ENCODE data around the gene ZNF346. TPM values are rescaled to one million over a fixed set of nuclear protein-coding genes. Genes with fewer than 3 reads are reported as not detected.
"Not testable (repeated sequence)": the region's sequence is repeated elsewhere in the genome, so short reads cannot be mapped to it uniquely, and the experiment has no call there.

ZNF346 gene
- total and polyA plus RNA-seq, 5 donors = 5.5 to 13.8 (median 11.7) TPM

DNA sequence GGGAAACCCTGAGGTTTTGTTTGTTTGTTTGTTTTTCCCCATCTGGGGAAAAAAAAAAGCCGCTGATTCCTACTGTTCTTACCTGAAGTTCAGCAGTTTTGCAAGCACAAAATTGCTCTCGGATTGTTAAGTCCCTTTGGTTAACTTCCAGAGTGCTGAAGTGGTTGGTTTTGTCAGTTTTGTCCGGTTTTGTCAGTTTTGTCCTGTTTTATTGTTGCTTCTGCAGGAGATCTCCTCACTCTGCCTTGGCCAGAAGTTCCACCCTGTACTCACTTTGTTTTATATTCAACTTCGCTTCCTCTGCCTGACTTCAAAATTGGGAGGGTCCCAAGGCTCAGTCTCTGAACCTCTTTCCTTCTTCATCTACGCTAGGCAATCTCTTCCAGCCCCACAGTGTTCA is 14.4 kb downstream of the ZNF346 start:
- DNase-seq = no peak
- no peak overlapping the region for H3K27ac ChIP-seq (ENCODE audit: low read length)
- no peak for ATAC-seq
- no peaks in the 10 kb centered on the region for H3K9me3 ChIP-seq (ENCODE audit: control insufficient read depth, low read length)
- H3K4me1 ChIP-seq (ENCODE audit: control insufficient read depth, insufficient read depth, low read length) = peaks cover 5% of the 10 kb centered on the region
- WGBS = 94% methylated on average over 5 of the region's 5 CpGs
- H3K27me3 ChIP-seq (ENCODE audit: control insufficient read depth, insufficient read depth) = no peaks in the 10 kb centered on the region
- H3K4me3 ChIP-seq (ENCODE audit: low read length) = no peak overlapping the region
- intact Hi-C loops (cut with DNase I) = no loop called here

DNA sequence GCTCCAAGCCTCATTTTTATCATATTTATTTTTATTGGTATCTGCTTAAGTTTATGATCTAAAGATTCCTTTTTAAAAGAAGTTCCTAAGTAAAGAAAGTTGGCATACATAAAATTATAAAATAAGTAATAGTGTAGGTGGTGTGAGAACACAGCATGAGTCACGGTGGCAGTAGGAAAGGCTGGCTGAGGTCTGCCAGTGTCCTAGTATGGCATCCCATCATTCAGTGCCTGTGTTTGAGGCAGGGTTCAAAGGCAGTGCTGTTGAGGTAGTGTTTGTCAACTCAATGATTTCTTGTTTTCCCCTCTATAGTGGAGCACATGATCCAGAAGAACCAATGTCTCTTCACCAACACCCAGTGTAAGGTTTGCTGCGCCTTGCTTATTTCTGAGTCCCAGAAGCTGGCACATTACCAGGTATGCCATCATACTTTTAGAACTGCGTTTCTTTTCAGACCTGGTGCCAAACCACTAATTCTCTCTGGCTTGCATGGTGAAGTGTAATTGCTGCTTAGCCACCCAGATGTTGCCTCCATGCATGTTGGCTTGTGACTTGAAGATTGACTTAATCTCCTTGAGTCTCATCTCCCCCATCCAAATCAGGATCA is 18.4 kb downstream of the ZNF346 start:
- H3K4me1 ChIP-seq (ENCODE audit: control insufficient read depth, insufficient read depth, low read length) = peaks cover 5% of the 10 kb centered on the region
- DNase-seq (no peak), ATAC-seq (no peak)
- no peaks in the 10 kb centered on the region for H3K9me3 ChIP-seq (ENCODE audit: control insufficient read depth, low read length)
- H3K27ac ChIP-seq (ENCODE audit: low read length) = no peak overlapping the region
- no peaks in the 10 kb centered on the region for H3K27me3 ChIP-seq (ENCODE audit: control insufficient read depth, insufficient read depth)
- WGBS = 78% methylated on average over 3 of the region's 3 CpGs
- intact Hi-C loops (cut with DNase I) = no loop called here
- H3K4me3 ChIP-seq (ENCODE audit: low read length) = no peak overlapping the region

DNA sequence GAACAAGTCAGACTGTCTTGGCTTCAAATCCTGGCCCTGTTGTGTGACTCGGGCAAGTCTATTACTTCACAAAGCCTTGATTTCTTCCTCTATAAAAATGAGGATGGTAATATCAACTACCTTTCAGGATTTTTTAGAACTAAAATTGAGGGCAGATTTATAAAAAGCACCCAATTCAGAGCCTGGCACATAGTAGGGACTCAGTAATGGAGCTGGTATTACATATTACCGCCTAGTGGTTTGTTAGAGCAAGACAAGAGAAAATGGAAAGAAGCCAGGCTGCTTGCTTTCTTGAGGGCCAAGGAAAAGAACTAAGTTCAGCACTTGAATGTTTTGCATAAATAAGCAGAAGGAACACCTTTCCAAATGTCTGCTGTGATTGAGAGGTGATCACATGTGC is 19.4 kb downstream of the ZNF346 start:
- Histone ChIP-seq H3K4me3 (ENCODE audit: low read length) (no peak overlapping the region), H3K9me3 (ENCODE audit: control insufficient read depth, low read length) (no peaks in the 10 kb centered on the region), H3K4me1 (ENCODE audit: control insufficient read depth, insufficient read depth, low read length) (no peaks in the 10 kb centered on the region), H3K27me3 (ENCODE audit: control insufficient read depth, insufficient read depth) (no peaks in the 10 kb centered on the region), H3K27ac (ENCODE audit: low read length) (no peak overlapping the region)
- 97% methylated on average over 2 of the region's 2 CpGs for WGBS
- ATAC-seq = no peak
- no peak for DNase-seq
- intact Hi-C loops (cut with DNase I) = no loop called here

DNA sequence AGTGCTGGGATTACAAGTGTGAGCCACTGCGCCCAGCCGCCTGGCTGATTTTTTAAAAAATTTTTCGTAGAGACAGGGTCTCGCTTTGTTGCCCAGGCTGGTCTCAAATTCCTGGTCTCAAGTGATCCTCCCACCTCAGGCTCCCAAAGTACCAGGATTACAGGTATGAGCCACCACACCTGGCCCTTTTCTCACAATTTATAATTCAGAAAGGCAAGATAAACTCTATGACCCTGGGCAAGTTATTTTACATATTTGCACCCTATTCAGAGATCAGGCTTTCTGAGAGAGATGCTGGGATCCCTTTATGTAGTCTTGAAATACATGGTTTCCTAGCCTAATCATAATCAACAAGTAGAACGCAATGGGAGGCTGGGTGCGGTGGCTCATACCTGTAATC is 20.6 kb downstream of the ZNF346 start:
- 97% methylated on average over 6 of the region's 6 CpGs for WGBS
- Histone ChIP-seq H3K27me3 (ENCODE audit: control insufficient read depth, insufficient read depth) (no peaks in the 10 kb centered on the region), H3K4me1 (ENCODE audit: control insufficient read depth, insufficient read depth, low read length) (no peaks in the 10 kb centered on the region), H3K4me3 (ENCODE audit: low read length) (no peak overlapping the region), H3K9me3 (ENCODE audit: control insufficient read depth, low read length) (no peaks in the 10 kb centered on the region), H3K27ac (ENCODE audit: low read length) (no peak overlapping the region)
- intact Hi-C loops (cut with DNase I) = no loop called here
- DNase-seq (no peak), ATAC-seq (no peak)

DNA sequence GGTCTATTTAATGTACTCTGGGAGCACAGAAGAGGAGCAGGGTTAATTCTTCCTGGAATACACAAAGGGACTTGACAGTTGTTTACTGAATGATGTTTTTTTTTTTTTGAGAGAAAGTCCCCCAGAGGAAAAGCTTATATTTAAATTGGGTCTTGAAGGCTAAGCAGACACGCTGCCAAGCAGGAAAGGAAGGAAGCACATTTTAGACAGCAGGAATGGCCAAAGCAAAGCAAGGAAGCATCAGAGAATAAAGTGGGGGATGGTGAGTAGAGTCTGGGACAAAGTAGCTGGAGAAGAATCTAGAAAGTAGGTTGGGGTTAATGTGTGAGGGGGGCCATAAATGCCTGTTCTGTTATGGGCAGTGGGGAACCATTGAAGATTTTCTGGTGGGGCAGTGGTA is 21.5 kb downstream of the ZNF346 start:
- WGBS = 61% methylated on average over 1 of the region's 1 CpG
- Histone ChIP-seq H3K27ac (ENCODE audit: low read length) (no peak overlapping the region), H3K4me3 (ENCODE audit: low read length) (no peak overlapping the region), H3K9me3 (ENCODE audit: control insufficient read depth, low read length) (no peaks in the 10 kb centered on the region), H3K27me3 (ENCODE audit: control insufficient read depth, insufficient read depth) (no peaks in the 10 kb centered on the region), H3K4me1 (ENCODE audit: control insufficient read depth, insufficient read depth, low read length) (no peaks in the 10 kb centered on the region)
- ATAC-seq = no peak
- intact Hi-C loops (cut with DNase I) = no loop called here
- DNase-seq = no peak

DNA sequence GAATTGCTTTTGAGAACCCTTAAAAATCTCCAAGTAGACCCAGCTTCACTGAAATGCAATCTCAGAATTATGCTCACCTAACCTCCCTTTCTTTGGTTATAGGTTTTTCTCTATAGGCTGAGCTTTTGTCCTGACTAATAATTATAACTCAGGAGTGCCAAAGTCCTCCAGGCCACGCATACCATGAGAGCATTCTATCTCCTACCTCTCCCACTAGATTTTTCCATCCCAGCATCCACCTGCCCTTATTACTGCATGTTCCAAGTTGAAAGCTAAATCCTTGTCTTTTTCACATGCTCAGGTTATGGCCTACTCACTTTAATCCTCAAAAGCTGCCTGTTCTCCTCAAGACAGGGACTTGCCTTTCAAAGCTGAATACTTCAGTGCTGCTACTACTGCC is 22.1 kb downstream of the ZNF346 start:
- Histone ChIP-seq H3K27ac (ENCODE audit: low read length) (no peak overlapping the region), H3K9me3 (ENCODE audit: control insufficient read depth, low read length) (no peaks in the 10 kb centered on the region), H3K27me3 (ENCODE audit: control insufficient read depth, insufficient read depth) (no peaks in the 10 kb centered on the region), H3K4me3 (ENCODE audit: low read length) (no peak overlapping the region), H3K4me1 (ENCODE audit: control insufficient read depth, insufficient read depth, low read length) (no peaks in the 10 kb centered on the region)
- no peak for DNase-seq
- no peak for ATAC-seq
- 89% methylated on average over 1 of the region's 1 CpG for WGBS
- intact Hi-C loops (cut with DNase I) = no loop called here

DNA sequence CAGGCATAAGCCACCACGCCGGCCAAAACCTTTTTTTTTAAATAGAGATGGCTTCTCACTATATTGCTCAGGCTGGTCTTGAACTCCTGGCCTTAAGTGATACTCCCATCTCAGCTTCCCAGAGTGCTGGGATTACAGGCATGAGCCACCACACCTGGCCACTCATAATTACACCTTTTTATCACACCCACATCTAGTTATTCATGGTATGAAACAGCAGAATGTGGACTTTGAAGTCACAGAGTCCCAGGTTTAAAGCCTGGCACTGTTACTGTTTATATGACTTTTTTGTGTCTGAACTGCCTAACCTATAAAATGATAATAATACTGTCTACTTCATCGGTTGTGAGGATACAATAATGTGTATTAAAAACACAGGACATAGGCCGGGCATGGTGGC is 23.1 kb downstream of the ZNF346 start:
- no peak overlapping the region for H3K4me3 ChIP-seq (ENCODE audit: low read length)
- WGBS = 94% methylated on average over 4 of the region's 4 CpGs
- no peaks in the 10 kb centered on the region for H3K27me3 ChIP-seq (ENCODE audit: control insufficient read depth, insufficient read depth)
- H3K27ac ChIP-seq (ENCODE audit: low read length) = no peak overlapping the region
- intact Hi-C loops (cut with DNase I) = no loop called here
- DNase-seq (no peak), ATAC-seq (no peak)
- H3K4me1 ChIP-seq (ENCODE audit: control insufficient read depth, insufficient read depth, low read length) = no peaks in the 10 kb centered on the region
- no peaks in the 10 kb centered on the region for H3K9me3 ChIP-seq (ENCODE audit: control insufficient read depth, low read length)

DNA sequence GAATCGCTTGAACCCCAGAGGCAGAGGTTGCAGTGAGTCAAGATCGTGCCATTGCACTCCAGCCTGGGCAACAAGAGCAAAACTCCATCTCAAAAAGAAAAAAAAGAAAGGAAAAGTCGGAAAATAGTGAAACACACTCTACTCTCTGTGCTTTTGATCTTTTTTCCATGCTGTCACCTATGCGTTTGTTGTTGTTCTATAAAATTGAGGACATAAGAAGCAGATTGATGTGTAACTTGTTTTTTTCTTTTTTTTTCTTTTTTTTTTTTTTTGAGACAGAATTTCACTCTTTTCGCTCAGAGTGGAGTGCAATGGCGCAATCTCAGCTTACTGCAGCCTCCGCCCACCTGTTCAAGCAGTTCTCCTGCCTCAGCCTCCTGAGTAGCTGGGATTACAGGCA is 26.0 kb downstream of the ZNF346 start:
- H3K4me1 ChIP-seq (ENCODE audit: control insufficient read depth, insufficient read depth, low read length); intact Hi-C loops (cut with DNase I); H3K4me3 ChIP-seq (ENCODE audit: low read length); DNase-seq; H3K9me3 ChIP-seq (ENCODE audit: control insufficient read depth, low read length); H3K27ac ChIP-seq (ENCODE audit: low read length); H3K27me3 ChIP-seq (ENCODE audit: control insufficient read depth, insufficient read depth); ATAC-seq: not testable (repeated sequence)
- WGBS = 96% methylated on average over 7 of the region's 7 CpGs

DNA sequence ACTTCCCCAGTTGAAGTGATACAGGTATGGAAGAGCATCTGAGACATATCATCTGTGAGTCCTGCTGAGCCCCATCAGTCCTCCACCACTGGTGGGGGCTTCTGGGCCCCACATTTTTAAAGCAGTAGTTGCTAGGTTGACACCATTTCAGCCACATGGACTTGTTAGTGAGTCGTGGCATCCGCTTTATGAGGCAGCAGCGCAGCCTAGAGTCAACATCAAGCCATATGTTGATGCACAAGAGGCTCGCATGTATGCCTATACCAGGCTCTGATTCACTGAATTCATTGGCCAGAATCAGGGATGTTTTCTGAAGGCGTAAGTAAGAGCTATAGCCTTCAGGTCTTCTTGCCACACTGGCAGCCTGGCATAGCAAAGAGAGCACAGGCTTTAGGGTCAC is 26.8 kb downstream of the ZNF346 start:
- no peaks in the 10 kb centered on the region for H3K27me3 ChIP-seq (ENCODE audit: control insufficient read depth, insufficient read depth)
- no peaks in the 10 kb centered on the region for H3K9me3 ChIP-seq (ENCODE audit: control insufficient read depth, low read length)
- 92% methylated on average over 5 of the region's 5 CpGs for WGBS
- ATAC-seq (no peak), DNase-seq (no peak)
- H3K4me1 ChIP-seq (ENCODE audit: control insufficient read depth, insufficient read depth, low read length) = no peaks in the 10 kb centered on the region
- no peak overlapping the region for H3K27ac ChIP-seq (ENCODE audit: low read length)
- H3K4me3 ChIP-seq (ENCODE audit: low read length) = no peak overlapping the region
- intact Hi-C loops (cut with DNase I) = no loop called here

DNA sequence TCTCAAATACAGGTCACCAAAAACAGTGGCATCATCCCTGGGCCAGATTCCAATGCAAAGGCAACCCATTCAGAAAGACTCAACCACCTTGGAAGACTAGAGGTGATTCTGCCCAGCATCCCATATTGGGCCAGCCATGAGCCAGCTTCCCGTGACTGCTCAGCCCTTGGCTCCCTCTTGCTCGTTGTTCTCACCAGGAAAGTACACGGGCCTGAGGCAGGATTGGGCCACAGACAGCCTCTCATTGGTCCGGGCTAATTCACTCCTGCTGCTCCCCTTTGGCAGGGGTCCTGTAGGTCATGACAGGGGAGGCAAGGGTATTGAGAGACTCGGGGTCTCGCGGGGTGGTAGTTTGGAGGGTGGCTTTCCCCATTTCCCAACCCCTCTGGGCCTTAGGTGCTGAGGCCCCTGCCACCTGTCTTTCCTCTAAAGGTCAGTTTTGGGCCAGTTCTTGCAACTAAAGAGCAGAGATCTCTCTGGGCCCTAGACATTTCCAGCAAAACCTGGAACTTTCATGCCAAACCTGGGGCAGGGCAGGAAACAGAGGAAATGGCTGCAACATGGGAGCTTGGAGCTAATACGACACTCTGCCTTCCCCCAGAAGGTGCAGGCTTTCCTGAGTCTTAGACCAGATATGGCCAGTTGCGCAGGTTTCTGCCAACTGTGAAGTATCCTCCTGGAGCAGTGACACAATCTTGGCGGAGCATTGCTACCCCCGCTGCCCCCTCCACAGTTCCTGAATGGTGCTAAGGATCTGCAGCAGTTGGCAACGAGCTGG is 42.2 kb downstream of the ZNF346 start:
- no peaks in the 10 kb centered on the region for H3K27me3 ChIP-seq (ENCODE audit: control insufficient read depth, insufficient read depth)
- H3K4me3 ChIP-seq (ENCODE audit: low read length) = no peak overlapping the region
- ATAC-seq (no peak), DNase-seq (no peak)
- no peaks in the 10 kb centered on the region for H3K9me3 ChIP-seq (ENCODE audit: control insufficient read depth, low read length)
- intact Hi-C loops (cut with DNase I) = no loop called here
- no peak overlapping the region for H3K27ac ChIP-seq (ENCODE audit: low read length)
- WGBS = 87% methylated on average over 12 of the region's 12 CpGs
- H3K4me1 ChIP-seq (ENCODE audit: control insufficient read depth, insufficient read depth, low read length) = no peaks in the 10 kb centered on the region

DNA sequence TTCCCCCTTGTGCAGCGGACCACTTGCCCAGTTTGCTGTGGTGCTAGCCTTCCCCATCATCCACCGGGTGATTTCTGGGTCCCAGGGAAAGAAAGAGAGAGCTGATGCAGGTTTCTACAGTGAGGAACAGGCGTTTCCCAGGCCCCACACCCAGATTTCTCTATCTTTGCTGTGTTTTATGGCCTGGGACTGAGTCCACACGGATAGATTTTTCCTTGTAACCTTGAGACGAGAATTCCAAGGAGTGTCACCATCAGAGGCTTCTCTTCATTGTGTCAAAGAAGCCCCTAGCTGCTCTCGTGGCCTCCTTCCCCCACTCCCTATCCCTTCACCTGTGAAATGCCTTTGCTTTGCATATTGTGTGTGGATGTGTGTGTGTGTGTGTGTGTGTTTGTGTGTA is 43.0 kb downstream of the ZNF346 start:
- Histone ChIP-seq H3K27ac (ENCODE audit: low read length) (no peak overlapping the region), H3K27me3 (ENCODE audit: control insufficient read depth, insufficient read depth) (no peaks in the 10 kb centered on the region), H3K4me1 (ENCODE audit: control insufficient read depth, insufficient read depth, low read length) (no peaks in the 10 kb centered on the region), H3K9me3 (ENCODE audit: control insufficient read depth, low read length) (no peaks in the 10 kb centered on the region), H3K4me3 (ENCODE audit: low read length) (no peak overlapping the region)
- ATAC-seq (no peak), DNase-seq (no peak)
- intact Hi-C loops (cut with DNase I) = no loop called here
- 82% methylated on average over 6 of the region's 6 CpGs for WGBS

Data from right cardiac atrium (tissue), 5 donors.